HepG2 (cell line): Measurements from ENCODE around the gene CFAP43. TPM values are rescaled to one million over a fixed set of nuclear protein-coding genes. Genes with fewer than 3 reads are reported as not detected.

Experiments used
- ATAC-seq: fragments of 200-7000 bp; cut with Tn5 transposase; 3 replicates; pipeline ENCODE4 v1.9.1; 2020; ENCODE audit warnings: mild to moderate bottlenecking, moderate library complexity
- BruUV-seq: library from RNA; stranded (reverse); fragments of 400-500 nt; replicated peaks from 2 replicates; lab custom pipeline; 2021; lab: Mats Ljungman, UMichigan
- CTCF ChIA-PET: fragments of 300-600 bp; formaldehyde crosslinking; extraction: SDS; loops from one replicate; lab custom pipeline; 2021; ENCODE audit warnings: low total read pairs, inconsistent platforms, low intra/inter-chr PET ratio; lab: Yijun Ruan, JAX
- POLR2A ChIA-PET: fragments of 350-600 bp; sonication (Branson Sonifier 250); formaldehyde crosslinking; loops from one replicate; lab custom pipeline; 2020; ENCODE audit warnings: antibody characterized with exemption, inconsistent platforms; lab: Yijun Ruan, JAX
- DNase-seq: peaks from one replicate; pipeline ENCODE4 v3.0.0-alpha.2; 2015; ENCODE audit warnings: low spot score
- FAIRE-seq: peaks from 3 replicates; lab custom pipeline; 2011; peaks lifted over from hg19 to GRCh38; lab: Jason Lieb, UNC
- H2AFZ ChIP-seq: one replicate; pipeline ENCODE4 v1.6.1; 2011; ENCODE audit warnings: low read length, inconsistent platforms
- H3K27ac ChIP-seq: fragments of 300-600 bp; 3 replicates; pipeline ENCODE4 v1.8.0; 2011; ENCODE audit warnings: mixed run types, mild to moderate bottlenecking, mixed read lengths, low read length, inconsistent platforms; ENCODE audit not compliant: insufficient read depth; ENCODE audit errors: extremely low read length
- H3K27me3 ChIP-seq, 2 experiments: fragments of 200-600 bp in 1 of 2; 2 replicates in 1 of 2; 3 replicates in 1 of 2; pipeline versions ENCODE4 v1.6.0 to v1.8.0; 2011; ENCODE audit warnings: low read length in 2 of 2, mild to moderate bottlenecking in 2 of 2, moderate library complexity in 2 of 2, inconsistent platforms in 1 of 2; ENCODE audit not compliant: insufficient read depth in 2 of 2, control insufficient read depth in 1 of 2
- H3K36me3 ChIP-seq, 2 experiments: fragments of 200-600 bp in 1 of 2; replicated peaks in 1 of 2; 2 replicates in 1 of 2; 3 replicates in 1 of 2; pipeline versions ENCODE4 v1.5.1 to v1.8.0; 2011; ENCODE audit warnings: low read length in 2 of 2, inconsistent platforms in 1 of 2; ENCODE audit not compliant: insufficient read depth in 2 of 2, control insufficient read depth in 1 of 2
- H3K4me1 ChIP-seq: 2 replicates; pipeline ENCODE4 v1.5.1; 2012; ENCODE audit warnings: low read length, inconsistent platforms; ENCODE audit not compliant: insufficient read depth
- H3K4me2 ChIP-seq: 2 replicates; pipeline ENCODE4 v1.6.0; 2011; ENCODE audit warnings: low read depth, low read length, inconsistent platforms
- H3K4me3 ChIP-seq, 3 experiments: fragments of 200-600 bp in 1 of 3; sonication (generic), shearing (Covaris generic) in 1 of 3; replicated peaks in 1 of 3; 2 replicates each; pipeline ENCODE4 v1.5.1; 2011 to 2016; ENCODE audit warnings: low read length in 3 of 3, inconsistent platforms in 2 of 3, low read depth in 2 of 3, mild to moderate bottlenecking in 2 of 3, control low read depth in 1 of 3, mixed read lengths in 1 of 3; ENCODE audit not compliant: insufficient read depth in 1 of 3
- H3K79me2 ChIP-seq: one replicate; pipeline ENCODE4 v1.6.1; 2011; ENCODE audit warnings: low read length, inconsistent platforms; ENCODE audit not compliant: insufficient read depth
- H3K9ac ChIP-seq: 2 replicates; pipeline ENCODE4 v1.6.0; 2011; ENCODE audit warnings: mild to moderate bottlenecking, low read depth, low read length, inconsistent platforms; ENCODE audit not compliant: insufficient read depth
- H3K9me3 ChIP-seq: 2 replicates; pipeline ENCODE4 v1.5.1; 2012; ENCODE audit warnings: mild to moderate bottlenecking, low read length
- H4K20me1 ChIP-seq: 2 replicates; pipeline ENCODE4 v1.6.0; 2011; ENCODE audit warnings: inconsistent platforms, mild to moderate bottlenecking, low read length, moderate library complexity; ENCODE audit not compliant: insufficient read depth
- CCDC6 ChIP-seq: sonication (generic); formaldehyde crosslinking; IDR thresholded peaks from 2 replicates; pipeline ENCODE4 v1.8.1; 2022; ENCODE audit warnings: mild to moderate bottlenecking, missing genetic modification reagents, moderate library complexity
- CHCHD3 ChIP-seq: sonication (generic); formaldehyde crosslinking; IDR thresholded peaks from 2 replicates; pipeline ENCODE4 v1.8.0; 2022; ENCODE audit warnings: mild to moderate bottlenecking, missing genetic modification reagents, moderate library complexity
- CTCF ChIP-seq: sonication (generic); formaldehyde crosslinking; IDR thresholded peaks from 2 replicates; pipeline ENCODE4 v1.5.0; 2020; ENCODE audit warnings: mild to moderate bottlenecking, missing genetic modification reagents, moderate library complexity
- SIX4 ChIP-seq: sonication (generic); formaldehyde crosslinking; IDR thresholded peaks from 2 replicates; pipeline ENCODE4 v1.4.0; 2020; ENCODE audit warnings: missing genetic modification reagents
- SNAI1 ChIP-seq: sonication (generic); formaldehyde crosslinking; IDR thresholded peaks from 2 replicates; pipeline ENCODE4 v1.5.0; 2020; ENCODE audit warnings: mild to moderate bottlenecking, missing genetic modification reagents, borderline replicate concordance
- STAG1 ChIP-seq: sonication (generic); formaldehyde crosslinking; IDR thresholded peaks from 2 replicates; pipeline ENCODE4 v1.4.0; 2020; ENCODE audit warnings: missing genetic modification reagents
- ZFP62 ChIP-seq: sonication (generic); formaldehyde crosslinking; IDR thresholded peaks from 2 replicates; pipeline ENCODE4 v1.4.0; 2020; ENCODE audit warnings: missing genetic modification reagents
- ZNF343 ChIP-seq: sonication (generic); formaldehyde crosslinking; IDR thresholded peaks from 2 replicates; pipeline ENCODE4 v1.4.0; 2020; ENCODE audit warnings: mild to moderate bottlenecking, missing genetic modification reagents
- ZNF572 ChIP-seq: sonication (generic); formaldehyde crosslinking; IDR thresholded peaks from 2 replicates; pipeline ENCODE4 v1.5.1; 2020; ENCODE audit warnings: mild to moderate bottlenecking, missing genetic modification reagents
- ZNF839 ChIP-seq: sonication (generic); formaldehyde crosslinking; IDR thresholded peaks from 2 replicates; pipeline ENCODE4 v1.4.0; 2020; ENCODE audit warnings: missing genetic modification reagents, mild to moderate bottlenecking, borderline replicate concordance
- WGBS: methylation state at CpG from one replicate; pipeline ENCODE4 v1.1.6; 2017; ENCODE audit warnings: low lambda C conversion rate; 5-methylcytosine and 5-hydroxymethylcytosine counted together
- in situ Hi-C: cut with HindIII; loops from 2 replicates; pipeline ENCODE4 v1.10.0; 2017; ENCODE audit warnings: low pct_unique_long_range_greater_than_20kb; ENCODE audit not compliant: extremely low pct_ligation_motif_present
- intact Hi-C: fragments of 100-400 bp; cut with micrococcal nuclease; formaldehyde crosslinking; loops from one replicate; pipeline ENCODE4 v1.10.0; 2022; ENCODE audit not compliant: unreplicated experiment
- polyA plus RNA-seq, 8 experiments: library from polyadenylated mRNA; depleted of rRNA in 3 of 8; stranded (reverse) in 7 of 8; unstranded in 1 of 8; fragments of >200 nt; fragmentation: Illumina TruSeq in 4 of 8; extraction: Trizol in 4 of 8; gene quantifications; 2 replicates each; pipeline versions ENCODE4 v1.2.1 to v1.2.3, GENCODE V29; 2011 to 2016; ENCODE audit warnings: low read depth in 4 of 8, missing spikeins in 1 of 8, mixed read lengths in 1 of 8; ENCODE audit not compliant: insufficient read depth in 1 of 8
- total RNA-seq, 5 experiments: library from RNA; depleted of rRNA; stranded (reverse); fragments of >200 nt; fragmentation: Illumina TruSeq; extraction: Trizol; gene quantifications; 2 replicates each; pipeline ENCODE4 v1.2.3, GENCODE V29; 2016; ENCODE audit warnings: low read depth in 1 of 5

Gene CFAP43
- total and polyA plus RNA-seq, 2 of the 13 experiments (the other 11 are each of a cell fraction or from before 2014, with no cell fraction given), result 0.24 to 0.38 TPM

- TF ChIP-seq CCDC6 (CRISPR knock-in tag) (no peak), ZFP62 (CRISPR knock-in tag) (no peak)
- TF ChIP-seq, all 625 proteins: peak for 0
Measured at GRCh38 chr10:104142081-104142480, 90.1 kb downstream of the CFAP43 start (continued).

GRCh38 chr10:104139221-104139620 is 92.9 kb downstream of the CFAP43 start:
- Histone ChIP-seq H3K27me3 (no peaks in the 10 kb centered on the region), H3K79me2 (no peaks in the 10 kb centered on the region), H3K9ac (no peak overlapping the region), H3K36me3 (no peaks in the 10 kb centered on the region), H3K4me3 (no peak overlapping the region), H3K4me1 (no peaks in the 10 kb centered on the region), H3K27ac (no peak overlapping the region), H2AFZ (no peak overlapping the region), H4K20me1 (no peaks in the 10 kb centered on the region), H3K4me2 (no peak overlapping the region), H3K9me3 (no peaks in the 10 kb centered on the region)
- BruUV-seq, result no TSS peak
- TF ChIP-seq SNAI1 (CRISPR knock-in tag) (no peak), ZNF839 (CRISPR knock-in tag) (no peak), ZNF343 (CRISPR knock-in tag) (no peak), CTCF (CRISPR knock-in tag) (peak; percentile 32; the same call in 1 of the 2 replicates), SIX4 (CRISPR knock-in tag) (no peak), STAG1 (CRISPR knock-in tag) (peak; percentile 39), ZNF572 (CRISPR knock-in tag) (no peak), CHCHD3 (CRISPR knock-in tag) (no peak)
- DNase-seq (no peak), ATAC-seq (no peak), FAIRE-seq (no peak)
- 7% methylated on average over 5 of the region's 5 CpGs for WGBS
- in situ Hi-C loops, result no loop called here
- POLR2A ChIA-PET, result no interaction called here
- intact Hi-C loops, result no loop called here
- CTCF ChIA-PET, result no interaction called here
